GDM1 (cell line): ENCODE measurements around the gene PPP1R11.
"Not testable (repeated sequence)": the region's sequence is repeated elsewhere in the genome, so short reads cannot be mapped to it uniquely, and the experiment has no call there.

Experiments
- DNase-seq: peaks from one replicate; lab custom pipeline; 2025; lab: John Stamatoyannopoulos, UW

Gene PPP1R11, protein sequence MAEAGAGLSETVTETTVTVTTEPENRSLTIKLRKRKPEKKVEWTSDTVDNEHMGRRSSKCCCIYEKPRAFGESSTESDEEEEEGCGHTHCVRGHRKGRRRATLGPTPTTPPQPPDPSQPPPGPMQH

DNA sequence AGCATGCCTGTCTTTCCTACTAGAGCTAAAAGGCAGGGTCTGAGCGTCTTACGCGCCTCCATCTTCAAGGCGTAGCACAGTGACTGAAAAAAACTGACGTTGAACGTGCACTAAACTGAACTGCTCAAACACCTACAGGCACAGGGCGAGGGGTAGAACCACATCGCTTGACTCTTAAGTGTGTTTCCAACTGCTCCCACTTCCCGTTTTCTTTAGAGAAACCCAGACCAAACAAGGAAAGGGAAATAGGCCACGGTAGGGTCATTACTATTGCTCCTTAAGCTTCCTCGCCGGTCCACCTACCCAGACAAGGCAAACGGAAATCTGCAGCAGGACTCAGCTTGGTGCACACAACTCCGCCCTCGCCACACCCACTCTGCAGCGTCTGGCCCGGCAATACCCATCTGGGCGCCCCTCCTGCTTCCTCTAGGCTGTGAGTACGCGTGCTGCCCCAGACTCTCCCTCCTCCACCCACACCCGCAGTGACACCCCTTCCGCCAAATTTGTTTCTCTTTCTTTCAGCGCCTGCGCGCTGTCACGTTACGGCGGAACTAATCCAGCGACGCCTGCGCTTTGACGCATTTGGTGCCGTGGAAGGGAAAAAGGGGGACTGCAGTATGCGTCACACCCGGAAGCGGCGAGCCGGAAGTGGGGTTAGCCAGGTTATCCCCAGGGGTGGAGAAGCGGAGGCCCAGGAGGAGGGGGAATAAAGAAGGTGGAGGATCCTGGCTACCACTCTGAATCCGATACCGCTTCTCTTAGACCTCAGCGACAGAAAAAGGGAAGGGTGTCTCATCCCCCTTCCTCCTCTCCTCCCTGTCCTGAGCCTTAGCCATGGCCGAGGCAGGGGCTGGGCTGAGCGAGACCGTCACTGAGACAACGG lies at the start of gene PPP1R11:
Gene PPP1R11 (plus strand): TSS at position 622 of the 883 bp plus-strand sequence. CDS start 213 bp downstream, at position 835.
- peak; percentile 99 for DNase-seq

DNA sequence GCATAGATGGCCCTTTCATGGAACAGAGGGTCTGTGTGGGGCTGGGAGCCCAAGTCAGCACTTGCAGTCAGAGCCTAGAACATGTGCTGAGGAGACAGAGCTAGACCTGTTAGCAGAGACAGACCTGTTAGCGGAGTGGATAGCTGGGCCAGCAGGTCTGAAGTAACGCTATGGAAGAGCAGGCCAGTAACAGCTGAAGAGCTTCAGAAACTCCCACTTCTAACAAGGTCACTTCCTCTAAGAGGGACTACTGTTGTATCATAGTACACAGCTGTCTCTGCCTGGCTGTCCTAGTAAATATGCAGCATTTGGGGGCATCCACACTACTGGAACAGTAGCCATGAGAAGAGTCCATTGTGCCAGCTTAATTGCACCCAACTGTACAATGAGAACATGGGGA lies 47.2 kb upstream of the PPP1R11 start:
- no peak for DNase-seq

DNA sequence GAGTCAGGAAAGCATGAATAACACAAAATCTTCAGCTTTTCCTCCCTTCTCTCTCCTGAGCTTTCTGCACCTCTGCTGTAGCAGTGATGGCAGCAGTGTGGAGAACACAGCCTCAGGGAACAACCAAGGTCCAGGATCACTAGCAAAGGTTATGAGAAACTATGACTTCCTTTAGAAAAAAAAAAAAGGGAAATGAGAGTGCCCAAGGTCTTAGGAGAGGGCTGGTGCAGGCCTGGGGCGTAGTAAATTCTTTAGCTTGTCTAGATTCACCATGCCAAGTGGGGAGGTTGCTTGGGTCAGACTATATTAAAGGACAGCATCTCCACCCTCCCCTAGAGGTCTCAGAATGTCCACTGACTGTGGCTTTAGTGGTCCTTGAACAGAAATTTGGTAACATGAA lies 46.4 kb upstream of the PPP1R11 start:
- no peak for DNase-seq

DNA sequence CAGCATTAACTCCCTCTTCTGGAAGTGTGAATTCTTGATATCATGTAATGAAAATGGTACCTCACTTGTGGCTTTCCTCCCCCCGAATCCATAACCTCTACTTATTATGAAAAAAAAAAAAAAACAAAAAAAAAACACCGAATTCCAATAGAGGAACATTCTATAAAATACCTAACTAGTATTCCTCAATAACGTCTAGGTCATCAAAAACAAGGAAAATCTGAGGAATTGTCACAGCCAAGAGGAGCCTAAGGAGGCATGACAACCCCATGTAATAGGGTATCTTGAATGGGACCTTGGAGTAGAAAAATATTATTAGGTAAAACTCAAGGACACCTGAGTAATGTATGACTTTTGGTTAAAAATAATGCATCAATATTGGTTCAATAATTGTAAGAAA lies 44.8 kb upstream of the PPP1R11 start:
- no peak for DNase-seq

DNA sequence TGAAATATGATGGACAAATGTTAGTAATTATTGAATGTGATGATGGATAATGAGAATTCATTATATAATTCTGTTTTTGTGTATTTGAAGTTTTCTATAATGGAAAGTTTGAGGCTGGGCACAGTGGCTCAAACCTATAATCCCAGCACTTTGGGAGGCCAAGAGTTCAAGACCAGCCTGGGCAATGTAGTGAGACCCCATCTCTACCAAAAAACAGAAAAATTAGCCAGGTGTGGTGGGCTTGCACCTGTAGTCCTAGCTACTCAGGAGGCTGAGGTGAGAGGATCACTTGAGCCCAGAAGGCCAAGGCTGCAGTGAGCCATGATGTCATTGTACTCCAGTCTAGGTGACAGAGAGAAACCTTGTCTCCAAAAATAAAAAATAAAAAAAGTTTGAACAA lies 44.3 kb upstream of the PPP1R11 start:
- DNase-seq = not testable (repeated sequence)

DNA sequence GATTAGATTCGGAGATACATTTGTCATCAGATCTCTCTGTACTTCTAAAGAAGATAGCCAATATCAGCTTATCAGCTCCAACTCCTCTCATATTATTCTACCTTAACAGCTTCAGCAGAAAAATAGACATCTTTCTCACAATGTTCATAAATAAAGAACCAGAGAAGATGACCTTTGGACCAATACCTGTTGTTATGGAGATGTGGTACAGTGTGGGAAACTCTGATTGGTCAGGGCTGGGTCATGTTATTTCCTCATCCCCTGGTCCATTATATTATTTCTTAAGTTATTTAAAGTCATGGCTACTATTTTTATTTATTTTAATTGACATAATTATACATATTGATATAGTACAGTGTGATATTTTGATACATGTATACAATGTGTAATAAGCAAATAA lies 41.8 kb upstream of the PPP1R11 start:
- DNase-seq = no peak

DNA sequence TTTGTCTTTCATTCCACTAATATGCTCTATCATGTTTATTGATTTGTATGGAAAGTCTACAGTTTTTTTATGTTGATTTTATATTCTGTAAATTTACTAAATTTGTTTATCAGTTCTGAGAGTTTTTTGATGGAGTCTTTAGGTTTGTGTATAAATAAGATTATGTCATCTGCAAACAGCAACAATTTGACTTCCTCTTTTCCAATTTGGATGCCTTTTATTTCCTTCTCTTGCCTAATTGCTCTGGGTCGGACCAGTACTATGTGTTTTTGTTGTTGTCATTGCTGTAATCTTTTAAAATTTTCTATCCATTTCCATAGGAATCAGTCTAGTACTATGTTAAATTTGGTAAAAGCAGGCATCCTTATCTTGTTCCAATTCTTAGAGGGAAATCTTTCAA lies 37.4 kb upstream of the PPP1R11 start:
- no peak for DNase-seq

DNA sequence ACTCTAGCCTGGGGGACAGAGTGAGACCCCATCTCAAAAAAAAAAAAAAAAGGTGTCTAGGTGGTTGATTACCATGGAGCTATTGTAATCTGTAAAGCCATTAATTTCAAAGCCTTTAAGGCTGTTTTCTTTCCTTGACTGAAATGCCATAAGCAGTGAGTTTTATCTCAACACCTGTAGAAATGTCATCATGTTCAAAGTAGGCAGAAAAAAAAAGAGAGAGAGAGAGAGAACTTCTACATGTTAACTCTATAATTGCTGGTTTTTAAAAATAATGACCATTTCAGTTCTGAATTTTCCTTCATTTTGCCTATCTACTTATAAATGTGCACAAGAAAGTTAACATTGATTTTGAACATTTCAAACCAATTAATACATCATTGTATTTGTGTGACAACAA lies 35.6 kb upstream of the PPP1R11 start:
- no peak for DNase-seq

DNA sequence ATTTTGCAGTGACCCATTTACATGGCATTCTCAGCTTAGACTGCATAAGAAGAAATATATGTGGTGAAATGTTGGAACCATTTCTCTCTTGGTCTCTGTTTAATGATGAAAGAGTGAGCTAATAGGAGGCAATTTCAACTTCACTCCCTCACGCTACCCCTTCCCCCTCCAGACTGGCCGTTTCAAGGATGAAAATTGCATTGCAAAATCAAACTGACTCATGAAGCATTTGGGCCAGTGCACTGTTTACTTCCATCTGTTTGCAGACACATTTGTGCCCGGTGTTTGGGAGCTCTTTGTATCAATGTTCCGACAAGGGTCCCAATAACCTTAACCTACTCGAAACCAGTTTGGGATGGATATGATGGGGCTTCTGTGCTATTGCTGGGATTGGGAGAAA lies 33.6 kb upstream of the PPP1R11 start:
- not testable (repeated sequence) for DNase-seq

DNA sequence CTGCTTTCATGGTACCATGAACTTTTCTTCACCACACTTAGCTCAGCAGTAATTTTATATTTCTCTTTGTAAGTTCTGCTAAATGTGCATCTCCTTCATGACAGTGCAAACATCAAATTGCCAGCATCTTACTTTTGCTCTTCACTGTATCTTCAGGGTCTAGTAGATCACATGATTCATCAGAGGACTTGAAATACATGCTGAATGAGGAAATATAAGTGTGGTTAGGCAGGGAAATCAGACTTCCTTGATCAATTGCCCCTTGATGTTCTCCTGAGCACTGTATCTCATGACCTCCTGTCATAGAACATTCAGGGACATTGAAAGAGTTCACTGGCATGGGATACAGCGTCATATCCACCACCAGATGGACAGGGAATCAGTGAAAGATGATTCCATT lies 31.2 kb upstream of the PPP1R11 start:
- DNase-seq = no peak

DNA sequence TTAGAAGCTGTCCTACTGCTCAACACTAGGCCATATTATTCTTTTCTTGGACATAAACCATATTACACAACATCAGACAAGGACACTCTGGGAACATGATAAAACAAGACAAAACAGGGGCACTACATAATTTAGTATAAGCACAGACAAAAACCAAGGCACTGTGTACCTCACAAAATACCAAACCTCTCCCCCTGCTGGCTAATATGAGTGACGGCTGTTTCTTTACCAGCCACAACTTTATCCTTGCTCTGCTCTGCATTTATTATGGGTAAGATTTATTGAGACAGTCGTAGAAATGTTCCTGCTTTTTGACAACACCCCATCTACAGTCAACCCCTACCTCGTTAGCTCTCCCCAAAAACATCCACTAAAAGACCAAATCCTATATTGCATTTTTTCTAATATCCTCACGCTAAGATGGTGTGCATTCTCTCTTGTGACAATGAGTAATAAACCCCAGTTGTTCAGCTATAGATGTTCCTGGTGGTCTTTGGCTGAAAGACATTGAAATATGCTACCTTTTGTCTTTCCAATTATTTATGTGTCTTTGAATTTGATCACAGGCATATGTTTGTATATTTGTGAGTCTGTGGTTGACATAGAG lies 29.7 kb upstream of the PPP1R11 start:
- DNase-seq = no peak

DNA sequence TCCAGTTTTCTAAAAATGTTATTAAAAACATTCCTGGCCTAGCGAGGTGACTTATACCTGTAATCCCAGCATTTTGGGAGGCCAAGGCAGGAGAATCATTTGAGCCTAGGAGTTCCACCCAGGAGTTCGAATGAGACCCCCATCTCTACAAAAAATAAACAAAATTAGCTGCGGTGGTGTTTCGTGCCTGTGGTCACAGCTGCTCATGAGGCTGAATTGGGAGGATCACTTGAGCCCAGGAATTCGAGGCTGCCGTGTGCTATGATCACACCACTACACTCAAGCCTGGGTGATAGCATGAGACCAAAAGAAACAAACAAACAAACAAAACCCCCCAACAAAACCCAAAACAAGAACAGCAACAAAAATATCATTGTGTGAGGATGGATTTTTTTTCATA lies 25.8 kb upstream of the PPP1R11 start:
- DNase-seq = no peak

DNA sequence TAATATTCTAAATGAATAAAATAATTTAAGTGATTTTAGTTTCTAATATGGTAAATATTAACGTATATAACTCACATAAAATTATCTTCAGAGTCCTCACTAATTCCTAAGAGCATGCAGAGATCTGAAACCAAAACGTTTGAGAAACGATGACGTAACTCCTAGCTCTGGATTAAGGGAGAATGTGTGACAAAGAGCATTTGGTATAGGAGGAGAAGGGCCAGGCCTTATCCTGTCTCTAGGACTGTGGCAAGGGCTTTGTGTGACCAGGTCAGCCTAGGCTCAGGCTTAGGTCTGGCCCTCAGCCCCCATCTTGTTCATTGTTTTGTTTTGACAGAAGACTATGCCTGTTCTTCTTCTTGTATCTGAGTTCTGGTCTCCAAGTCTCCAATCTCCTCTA lies 25.2 kb upstream of the PPP1R11 start:
- no peak for DNase-seq

DNA sequence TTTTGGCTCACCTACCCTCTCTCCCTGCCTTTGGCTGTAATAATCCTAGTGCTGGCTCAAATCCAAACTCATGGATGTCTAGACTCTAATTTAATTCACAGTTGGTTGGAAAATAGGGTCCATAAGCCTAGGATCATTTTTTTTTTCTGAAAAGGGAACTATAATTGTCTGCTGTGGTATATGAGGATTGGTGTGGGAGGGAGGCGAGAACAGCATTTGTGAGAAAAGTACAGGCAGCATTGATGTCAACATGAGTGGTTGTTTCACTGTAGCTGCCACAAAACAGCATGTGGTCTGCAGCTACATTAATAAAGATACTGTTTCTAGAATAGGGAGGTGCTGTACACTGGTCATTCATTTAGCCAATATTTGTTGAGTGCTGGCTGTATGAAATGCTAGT lies 24.5 kb upstream of the PPP1R11 start:
- no peak for DNase-seq

DNA sequence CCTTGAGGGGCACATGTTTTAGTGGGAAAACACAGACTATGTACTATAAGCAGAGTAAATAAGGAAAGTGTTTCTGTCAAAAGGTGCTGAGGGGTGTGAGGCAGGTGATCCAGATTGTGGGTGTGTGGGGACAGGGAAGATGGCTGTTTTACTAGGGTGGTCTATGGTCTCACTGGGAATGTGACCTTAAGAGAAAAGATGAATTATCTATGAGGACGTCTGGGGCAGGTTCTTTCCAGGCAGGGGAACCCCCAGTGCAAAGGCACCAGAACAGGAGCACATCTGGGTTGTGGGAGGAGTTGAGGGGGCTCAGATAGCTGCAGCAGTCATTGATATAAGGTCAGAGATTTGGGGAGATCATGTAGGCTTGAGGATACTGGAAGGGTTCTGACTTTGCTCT lies 24.1 kb upstream of the PPP1R11 start:
- no peak for DNase-seq

DNA sequence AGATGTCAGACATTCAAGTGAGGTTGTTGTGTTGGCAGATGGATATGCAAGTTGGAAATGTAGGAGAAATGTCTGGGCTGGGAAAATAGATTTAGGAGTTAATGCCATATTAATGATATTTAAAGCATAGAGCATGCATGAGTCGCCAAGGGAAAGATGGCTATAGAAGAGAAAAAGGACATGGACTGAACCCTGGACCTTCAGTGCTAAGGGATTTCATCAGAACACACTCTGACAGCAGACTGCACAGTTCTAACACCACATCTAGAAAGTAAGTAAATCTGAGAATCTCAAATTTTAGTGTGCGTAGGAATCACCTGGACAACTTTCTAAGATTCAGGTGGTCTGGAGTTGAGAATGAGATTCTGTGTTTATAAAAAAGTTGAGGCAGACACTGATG lies 23.3 kb upstream of the PPP1R11 start:
- no peak for DNase-seq

DNA sequence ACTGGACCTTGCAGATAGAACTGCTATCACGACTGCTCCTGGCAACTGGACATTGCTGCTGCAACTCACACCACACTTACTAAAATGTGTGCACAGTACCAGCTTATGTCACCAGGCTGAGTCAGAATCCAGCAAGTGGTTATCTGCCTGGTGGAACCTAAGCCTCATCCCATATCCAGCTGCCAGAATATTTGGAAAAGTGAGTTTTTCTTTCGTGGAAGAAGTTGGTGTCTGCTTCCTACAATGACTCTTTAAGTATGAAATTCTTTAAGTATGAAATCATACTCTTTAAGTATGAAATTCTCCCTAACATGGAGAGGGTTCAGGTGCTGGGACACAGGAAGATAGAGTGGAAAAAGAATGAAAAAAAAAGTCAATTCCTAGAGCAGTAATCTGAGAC lies 22.4 kb upstream of the PPP1R11 start:
- no peak for DNase-seq

DNA sequence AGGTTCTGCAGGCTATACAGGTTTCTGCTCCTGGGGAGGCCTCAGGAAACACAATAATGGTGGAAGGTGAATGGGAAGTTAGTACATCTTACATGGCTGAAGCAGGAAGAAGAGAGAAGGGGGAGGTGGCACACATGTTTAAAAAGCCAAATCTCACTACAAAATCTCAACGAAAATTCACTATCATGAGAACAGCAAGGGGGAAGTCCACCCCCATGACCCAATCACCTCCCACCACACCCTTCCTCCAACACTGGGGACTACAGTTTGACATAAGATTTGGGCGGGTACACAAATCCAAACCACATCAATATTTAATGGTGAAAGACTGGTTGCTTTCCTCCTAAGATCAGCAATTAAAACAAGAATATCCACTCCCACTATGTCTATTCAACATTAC lies 19.8 kb upstream of the PPP1R11 start:
- no peak for DNase-seq

DNA sequence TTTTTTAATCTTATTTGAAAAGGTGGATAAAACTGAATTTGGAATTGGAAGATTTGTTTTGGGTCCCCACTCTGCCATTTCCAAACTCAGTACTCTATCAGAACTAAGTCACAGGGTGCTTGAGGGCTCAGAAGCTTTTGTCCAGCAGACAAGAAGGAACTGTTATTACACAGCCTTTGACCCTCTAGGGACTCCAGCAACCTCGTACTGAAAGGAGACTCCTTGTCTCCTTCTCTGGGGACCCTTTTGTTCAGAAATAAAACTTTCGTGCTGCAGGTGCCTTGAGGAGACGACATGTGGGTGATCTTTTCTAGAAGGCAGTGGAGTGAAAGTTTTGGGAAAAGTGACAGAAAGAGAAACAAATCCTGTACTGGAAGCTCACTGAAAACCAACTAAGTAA lies 13.3 kb upstream of the PPP1R11 start:
- no peak for DNase-seq

DNA sequence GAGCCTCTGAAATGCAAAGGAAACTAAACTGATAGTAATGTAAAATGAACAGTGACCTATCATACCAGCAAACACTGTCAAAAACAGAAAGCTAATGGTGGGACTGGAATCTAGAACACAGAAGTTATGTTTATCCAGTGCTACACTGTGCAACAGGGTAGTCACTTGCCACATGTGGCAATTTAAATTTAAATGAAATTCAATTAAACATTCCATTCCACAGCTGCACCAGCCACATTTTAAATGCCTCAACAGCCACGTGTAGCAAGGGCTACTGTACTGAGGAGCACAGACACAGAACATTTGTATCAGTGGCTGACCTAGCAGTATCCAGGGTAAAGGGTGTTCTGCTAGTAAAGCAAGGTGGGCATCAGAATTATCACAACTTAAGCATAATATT lies 11.5 kb upstream of the PPP1R11 start:
- no peak for DNase-seq

DNA sequence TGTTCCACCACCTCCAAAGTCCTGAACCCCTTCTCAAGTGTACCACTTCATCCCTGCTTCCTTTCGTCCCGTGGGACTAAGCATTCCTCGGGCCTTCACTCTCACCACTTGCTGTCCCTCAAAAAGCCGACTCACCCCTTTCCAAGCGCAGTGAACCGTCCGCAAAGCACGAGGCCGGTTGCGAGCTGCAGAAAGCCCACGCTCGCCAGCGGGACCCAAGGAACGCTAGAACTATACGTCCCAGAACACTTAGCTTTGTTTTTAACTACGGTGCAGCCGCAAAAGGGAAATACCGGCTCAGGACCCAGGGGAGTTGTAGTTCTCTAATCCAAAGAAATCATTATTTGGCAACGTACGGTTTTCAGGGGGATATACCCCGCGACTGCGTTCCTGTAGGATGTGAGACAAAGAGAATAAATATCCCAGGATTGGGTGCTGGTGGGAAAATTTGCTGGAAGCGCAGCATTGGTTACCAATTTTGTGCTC lies 6.3 kb upstream of the PPP1R11 start:
- DNase-seq = no peak

DNA sequence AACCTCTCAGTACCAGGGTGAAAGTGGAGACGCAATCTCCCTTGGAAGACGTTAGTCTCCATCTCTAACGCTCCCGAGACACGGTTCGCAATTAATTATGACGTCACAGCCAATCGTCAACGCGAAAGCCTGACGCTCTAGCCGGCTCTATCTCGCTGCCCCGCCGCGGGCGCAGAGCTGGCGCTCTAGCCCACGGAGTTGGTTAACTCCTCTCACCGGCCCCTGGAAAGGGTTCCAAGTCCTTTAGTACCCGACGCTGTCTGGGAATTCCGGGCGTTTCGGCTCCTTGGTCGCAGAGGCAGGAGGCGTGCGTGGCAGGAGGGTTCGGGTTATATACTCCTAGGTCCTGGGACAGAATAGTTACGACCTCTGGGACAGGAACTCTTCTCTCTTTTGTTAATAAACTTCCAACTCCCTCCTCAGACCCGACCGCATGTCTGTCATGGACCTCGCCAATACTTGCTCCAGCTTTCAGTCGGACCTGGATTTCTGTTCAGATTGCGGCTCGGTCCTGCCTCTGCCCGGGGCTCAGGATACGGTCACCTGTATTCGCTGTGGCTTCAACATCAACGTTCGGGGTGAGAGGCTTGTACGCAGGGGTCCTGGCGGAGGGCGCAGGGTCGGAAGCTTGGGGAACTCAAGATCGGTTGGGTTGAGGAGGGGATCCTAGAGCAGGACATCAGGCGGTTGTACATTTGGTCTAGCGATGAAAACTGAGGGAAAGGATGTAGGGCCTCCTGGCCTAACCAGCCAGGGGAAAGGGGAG lies 5.7 kb upstream of the PPP1R11 start, which contains the start of gene POLR1H:
Gene POLR1H (plus strand): TSS at position 174 of the 766 bp plus-strand sequence. CDS start 260 bp downstream, at position 434.
- DNase-seq = peak; percentile 88
